NCI-H82 (cell line): ENCODE results near the gene SPDYE9.
"Not testable (repeated sequence)": the region's sequence is repeated elsewhere in the genome, so short reads cannot be mapped to it uniquely, and the experiment has no call there.

ENCODE experiments used
- DNase-seq: peaks from one replicate; lab custom pipeline; 2025; lab: John Stamatoyannopoulos, UW

Gene SPDYE9, protein sequence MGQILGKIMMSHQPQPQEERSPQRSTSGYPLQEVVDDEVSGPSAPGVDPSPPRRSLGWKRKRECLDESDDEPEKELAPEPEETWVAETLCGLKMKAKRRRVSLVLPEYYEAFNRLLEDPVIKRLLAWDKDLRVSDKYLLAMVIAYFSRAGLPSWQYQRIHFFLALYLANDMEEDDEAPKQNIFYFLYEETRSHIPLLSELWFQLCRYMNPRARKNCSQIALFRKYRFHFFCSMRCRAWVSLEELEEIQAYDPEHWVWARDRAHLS

DNA sequence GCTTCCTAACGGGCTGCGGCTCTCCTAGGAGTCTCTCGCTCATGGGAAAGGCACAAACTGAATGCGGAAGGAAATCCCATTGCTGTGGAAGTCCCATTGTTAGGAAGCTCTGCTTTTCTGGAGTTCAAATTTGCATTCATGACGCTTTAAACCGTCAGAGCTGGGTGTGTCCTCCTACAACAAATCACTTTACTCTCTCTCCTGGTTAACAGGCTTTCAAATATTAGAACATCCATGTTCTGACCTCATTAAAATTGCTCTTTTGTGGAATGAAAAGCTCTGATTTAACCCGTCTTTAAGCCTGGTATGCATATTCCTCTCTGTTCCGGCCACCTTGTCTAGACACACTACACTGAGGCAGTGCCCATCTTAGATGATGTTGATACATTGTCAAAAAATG is at the start of gene SPDYE9:
Gene SPDYE9, minus strand, starts transcription at position 101 of the 400 bp plus-strand sequence. CDS start 1,800 bp downstream, outside the sequence.
- DNase-seq: not testable (repeated sequence)

DNA sequence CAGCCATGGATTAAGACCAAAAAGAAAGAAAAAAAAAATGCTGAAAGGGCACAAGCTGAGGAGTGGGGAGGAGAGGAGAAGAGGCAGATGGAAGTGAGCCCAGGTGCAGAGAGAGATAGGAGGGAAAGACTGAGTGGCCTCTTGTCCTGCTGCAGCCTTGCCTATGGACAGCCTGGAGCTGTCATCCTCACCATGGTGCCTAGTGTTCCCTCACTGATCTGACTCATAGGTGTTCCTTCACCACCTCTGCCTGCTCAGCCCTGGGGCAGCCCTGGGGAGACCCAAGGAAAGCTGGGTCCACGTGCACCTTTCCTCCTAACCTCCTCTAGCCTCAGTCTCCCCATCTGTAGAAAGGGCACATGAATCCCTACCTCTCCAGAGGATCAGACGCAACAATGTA is 49.0 kb upstream of the SPDYE9 start:
- DNase-seq: not testable (repeated sequence)

DNA sequence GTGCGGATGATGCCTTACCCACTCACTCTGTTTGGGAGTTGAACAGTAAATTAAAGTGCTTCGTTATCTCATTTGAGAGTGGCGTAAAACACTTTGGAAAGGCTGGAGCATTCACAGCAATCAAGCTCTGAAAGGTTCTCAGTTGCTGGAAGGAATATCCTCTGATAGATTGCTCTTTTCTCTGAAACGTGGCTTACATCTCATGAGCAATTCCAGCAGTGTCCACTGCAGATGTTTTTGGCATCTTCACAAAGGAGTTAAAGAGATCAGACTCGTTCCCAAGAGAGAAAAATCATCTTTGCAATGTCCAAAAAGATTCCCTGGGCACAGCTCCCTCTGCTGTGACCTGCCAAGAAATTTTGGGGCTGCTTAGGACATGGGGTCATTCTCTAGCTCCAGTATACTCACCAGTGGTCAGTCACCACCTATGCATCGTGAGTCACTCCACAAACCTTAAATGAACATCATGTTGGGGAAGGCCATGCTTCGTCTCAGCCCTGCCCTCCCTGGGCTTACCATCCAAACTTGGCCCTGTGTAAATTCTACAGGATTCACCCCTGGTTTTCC is 46.9 kb upstream of the SPDYE9 start:
- DNase-seq: not testable (repeated sequence)

DNA sequence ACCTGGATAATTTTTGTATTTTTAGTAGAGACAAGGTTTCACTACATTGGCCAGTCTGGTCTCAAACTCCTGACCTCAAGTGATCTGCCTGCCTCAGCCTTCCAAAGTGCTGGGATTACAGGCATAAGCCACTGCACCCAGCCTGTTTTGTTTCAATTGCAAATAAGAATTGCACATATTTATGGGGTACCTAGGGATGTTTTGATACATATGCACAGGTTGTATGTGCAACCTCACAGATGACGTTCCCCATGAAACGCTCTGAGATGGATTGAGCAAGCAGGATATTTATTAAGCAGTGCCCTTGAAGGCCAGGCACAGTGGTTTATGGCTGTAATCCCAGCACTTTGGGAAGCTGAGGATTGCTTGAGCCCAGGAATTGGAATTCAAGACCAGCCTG is 44.8 kb upstream of the SPDYE9 start:
- not testable (repeated sequence) for DNase-seq

DNA sequence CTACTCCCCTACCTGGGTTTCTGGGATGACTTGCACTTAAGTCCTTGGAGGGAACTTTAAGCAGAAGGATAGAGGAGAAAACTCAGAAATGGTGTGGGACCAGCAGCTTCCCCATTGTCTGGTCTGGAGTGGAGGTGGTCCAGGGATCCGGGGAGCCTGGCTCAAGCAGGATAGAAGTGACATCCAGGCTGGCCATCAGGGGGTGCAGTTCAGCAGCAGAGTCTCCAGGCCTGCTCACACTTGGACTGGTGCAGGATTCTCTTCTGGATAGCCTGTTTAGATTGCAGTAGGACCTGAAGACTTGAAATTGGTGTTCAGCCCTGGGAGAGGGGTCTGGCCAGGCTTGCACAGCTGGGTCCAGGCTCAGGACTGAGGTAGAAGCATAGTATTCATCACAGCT is 38.3 kb upstream of the SPDYE9 start:
- not testable (repeated sequence) for DNase-seq

DNA sequence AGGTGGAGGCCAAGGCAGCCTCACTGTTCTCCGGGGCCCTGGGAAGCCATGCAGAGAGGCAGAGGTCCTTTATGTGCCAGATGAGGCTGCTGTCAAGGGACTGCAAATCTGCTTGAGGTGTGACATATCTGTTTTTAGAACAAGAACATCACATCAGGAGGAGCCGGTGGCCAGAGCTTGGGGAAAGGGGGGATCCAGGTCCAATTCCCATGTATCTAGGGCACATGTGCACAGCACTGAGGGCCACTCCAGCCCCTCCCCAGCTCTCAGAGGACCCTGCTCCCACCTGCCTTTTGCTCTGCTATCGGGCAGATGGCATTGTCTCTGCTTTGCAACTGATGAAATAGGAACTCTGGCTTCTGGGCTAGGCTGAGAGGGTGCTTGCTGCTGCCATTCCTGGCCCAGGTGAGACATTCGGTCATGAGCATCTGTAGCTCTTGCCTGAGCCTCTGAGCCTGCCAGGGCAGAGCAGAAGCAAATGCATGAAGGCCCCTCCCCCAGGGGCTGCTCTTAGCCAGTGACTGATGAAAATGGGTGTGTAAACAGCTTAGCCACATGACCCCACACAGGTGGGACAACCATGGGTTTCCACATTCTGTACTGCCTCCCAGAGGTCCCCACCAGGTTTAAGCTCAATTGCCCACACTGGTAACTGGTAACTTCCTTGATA is 37.1 kb upstream of the SPDYE9 start:
- not testable (repeated sequence) for DNase-seq

DNA sequence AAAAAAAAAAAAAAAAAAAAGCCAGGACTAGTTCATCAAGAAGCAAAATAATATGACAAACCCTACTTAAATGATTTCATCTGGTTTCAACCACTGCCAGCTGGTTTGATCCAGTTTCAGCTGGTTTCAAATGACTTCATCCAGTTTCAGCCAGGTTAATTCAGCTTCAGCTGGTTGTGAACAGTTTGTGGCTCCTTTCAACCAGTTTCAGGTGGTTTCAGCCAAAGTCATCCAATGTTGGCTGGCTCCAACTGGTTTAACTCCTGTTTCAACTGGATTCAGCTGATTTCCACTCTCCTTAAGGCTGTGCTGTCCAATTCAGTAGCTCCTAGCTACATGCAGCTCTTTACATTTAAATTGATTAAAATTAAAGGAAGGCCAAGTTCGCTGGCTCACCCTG is 32.3 kb upstream of the SPDYE9 start:
- not testable (repeated sequence) for DNase-seq

DNA sequence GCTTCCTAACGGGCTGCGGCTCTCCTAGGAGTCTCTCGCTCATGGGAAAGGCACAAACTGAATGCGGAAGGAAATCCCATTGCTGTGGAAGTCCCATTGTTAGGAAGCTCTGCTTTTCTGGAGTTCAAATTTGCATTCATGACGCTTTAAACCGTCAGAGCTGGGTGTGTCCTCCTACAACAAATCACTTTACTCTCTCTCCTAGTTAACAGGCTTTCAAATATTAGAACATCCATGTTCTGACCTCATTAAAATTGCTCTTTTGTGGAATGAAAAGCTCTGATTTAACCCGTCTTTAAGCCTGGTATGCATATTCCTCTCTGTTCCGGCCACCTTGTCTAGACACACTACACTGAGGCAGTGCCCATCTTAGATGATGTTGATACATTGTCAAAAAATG is 28.0 kb downstream of the SPDYE9 start, which contains the start of gene SPDYE11:
Gene SPDYE11, minus strand, starts transcription at position 101 of the 400 bp plus-strand sequence. CDS start 1,800 bp downstream, outside the sequence.
- DNase-seq: not testable (repeated sequence)

DNA sequence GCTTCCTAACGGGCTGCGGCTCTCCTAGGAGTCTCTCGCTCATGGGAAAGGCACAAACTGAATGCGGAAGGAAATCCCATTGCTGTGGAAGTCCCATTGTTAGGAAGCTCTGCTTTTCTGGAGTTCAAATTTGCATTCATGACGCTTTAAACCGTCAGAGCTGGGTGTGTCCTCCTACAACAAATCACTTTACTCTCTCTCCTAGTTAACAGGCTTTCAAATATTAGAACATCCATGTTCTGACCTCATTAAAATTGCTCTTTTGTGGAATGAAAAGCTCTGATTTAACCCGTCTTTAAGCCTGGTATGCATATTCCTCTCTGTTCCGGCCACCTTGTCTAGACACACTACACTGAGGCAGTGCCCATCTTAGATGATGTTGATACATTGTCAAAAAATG is 56.2 kb downstream of the SPDYE9 start, which contains the start of gene SPDYE8:
Gene SPDYE8, minus strand, starts transcription at position 101 of the 400 bp plus-strand sequence. CDS start 1,800 bp downstream, outside the sequence.
- DNase-seq: not testable (repeated sequence)
